ENCODE results near the gene OCIAD1.
A peak's percentile ranks its signal among the peaks of the same experiment; 100 is the strongest.
"Not testable (repeated sequence)": the region's sequence is repeated elsewhere in the genome, so short reads cannot be mapped to it uniquely, and the experiment has no call there.

OCIAD1 gene

GRCh38 chr4:48801016-48801715 lies 29.7 kb upstream of the OCIAD1 start:
- TF ChIP-seq CTCF (IDR thresholded peaks at IDR 0.05): no peak
- DNase-seq (ENCODE audit: low spot score): no peak
- no peak overlapping the region for H3K4me3 ChIP-seq
- H3K27ac ChIP-seq: peak overlapping the region; percentile 67 to 81

- H3K27ac ChIP-seq: peak overlapping the region; percentile 58 to 88
- DNase-seq (ENCODE audit: low spot score): no peak
- peak overlapping the region; percentile 54 for H3K4me3 ChIP-seq
- TF ChIP-seq CTCF (IDR thresholded peaks at IDR 0.05): no peak
These were observed 26.1 kb upstream of the OCIAD1 start for GRCh38 chr4:48804584-48805301.

- no peak for TF ChIP-seq CTCF (IDR thresholded peaks at IDR 0.05)
- no peak overlapping the region for H3K27ac ChIP-seq
These were observed 18.0 kb upstream of the OCIAD1 start for GRCh38 chr4:48812866-48813265.

GRCh38 chr4:48813964-48814363 lies 16.9 kb upstream of the OCIAD1 start:
- no peak for DNase-seq (ENCODE audit: low spot score)
- Histone ChIP-seq H3K27ac (no peak overlapping the region), H3K4me3 (no peak overlapping the region)
- TF ChIP-seq CTCF (IDR thresholded peaks at IDR 0.05): no peak

More at GRCh38 chr4:48812866-48813265, 18.0 kb upstream of the OCIAD1 start:
- no peak overlapping the region for H3K4me3 ChIP-seq
- DNase-seq (ENCODE audit: low spot score): no peak

DNA sequence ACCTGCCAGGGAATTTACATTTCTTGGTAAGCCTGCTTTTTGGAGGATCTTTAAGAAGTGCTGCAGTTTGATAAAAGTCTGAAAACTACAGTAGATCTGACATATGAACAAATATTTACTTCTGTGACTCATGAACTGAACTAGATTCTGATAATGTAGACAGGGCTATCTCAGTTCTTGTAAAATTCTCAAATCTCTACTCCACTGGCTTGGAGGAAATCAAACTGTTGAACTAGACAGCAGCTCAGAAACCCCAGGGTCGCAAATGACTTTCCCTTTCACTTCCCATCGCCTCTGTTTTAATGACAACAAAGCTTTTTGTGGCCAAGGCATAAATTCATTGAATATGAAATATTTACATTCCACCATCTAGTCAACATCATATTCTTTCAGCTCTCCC lies 15.4 kb upstream of the OCIAD1 start:
- TF ChIP-seq CTCF (IDR thresholded peaks at IDR 0.05): no peak
- H3K4me3 ChIP-seq: no peak overlapping the region
- DNase-seq (ENCODE audit: low spot score): no peak
- H3K27ac ChIP-seq: no peak overlapping the region

DNA sequence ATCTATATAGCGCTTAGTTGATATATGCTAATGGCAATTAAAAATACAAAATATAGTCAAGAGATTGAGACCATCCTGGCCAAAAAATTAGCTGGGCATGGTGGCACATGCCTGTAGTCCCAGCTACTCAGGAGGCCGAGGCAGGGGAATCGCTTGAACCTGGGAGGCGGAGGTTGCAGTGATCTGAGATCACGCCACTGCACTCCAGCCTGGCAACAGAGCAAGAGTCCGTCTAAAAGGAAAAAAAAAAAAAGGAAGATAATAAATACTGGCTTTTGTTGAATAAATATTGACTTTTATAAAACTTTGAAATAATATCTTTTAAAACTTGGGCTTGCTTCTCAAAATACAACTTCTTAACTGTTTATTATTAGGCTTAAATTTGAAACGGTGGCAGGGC lies 14.6 kb upstream of the OCIAD1 start:
- H3K27ac ChIP-seq; H3K4me3 ChIP-seq; DNase-seq (ENCODE audit: low spot score): not testable (repeated sequence)

- no peak for DNase-seq (ENCODE audit: low spot score)
- TF ChIP-seq CTCF (IDR thresholded peaks at IDR 0.05): no peak
- Histone ChIP-seq H3K27ac (no peak overlapping the region), H3K4me3 (no peak overlapping the region)
These were observed 13.9 kb upstream of the OCIAD1 start for GRCh38 chr4:48816971-48817370.

DNA sequence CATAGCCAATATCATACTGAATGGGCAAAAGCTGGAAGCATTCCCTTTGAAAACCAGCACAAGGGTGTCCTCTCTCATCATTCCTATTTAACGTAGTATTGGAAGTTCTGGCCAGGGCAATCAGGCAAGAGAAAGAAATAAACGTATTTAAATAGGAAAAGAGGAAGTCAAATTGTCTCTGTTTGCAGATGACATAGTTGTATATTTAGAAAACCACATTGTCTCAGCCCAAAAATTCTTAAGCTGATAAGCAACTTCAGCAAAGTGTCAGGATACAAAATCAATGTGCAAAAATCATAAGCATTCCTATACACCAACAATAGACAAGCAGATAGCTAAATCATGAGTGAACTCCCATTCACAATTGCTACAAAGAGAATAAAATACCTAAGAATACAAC lies 9.5 kb upstream of the OCIAD1 start:
- DNase-seq (ENCODE audit: low spot score); H3K4me3 ChIP-seq; H3K27ac ChIP-seq: not testable (repeated sequence)

Measured in coronary artery (tissue), 2 donors.